Thyroid gland (tissue), 4 donors: ENCODE results near the gene ALOX5.

Experiments
- CTCF ChIP-seq, 6 experiments: fragments of 200-600 bp in 3 of 6; fragments of 450-650 bp in 3 of 6; sonication (generic) in 3 of 6; IDR thresholded peaks; one replicate each; pipeline ENCODE4 v1.5.1; 2016 to 2019; ENCODE audit warnings: antibody characterized with exemption in 6 of 6, mild to moderate bottlenecking in 2 of 6, inconsistent platforms in 1 of 6, moderate library complexity in 1 of 6
- POLR2A ChIP-seq, 2 donors: fragments of 450-650 bp; IDR thresholded peaks; one replicate each; pipeline ENCODE4 v1.6.1; 2017; ENCODE audit warnings: antibody characterized with exemption in 2 of 2, mild to moderate bottlenecking in 2 of 2, moderate library complexity in 1 of 2

- TF ChIP-seq CTCF (IDR thresholded peaks at IDR 0.05): no peak
- no peak for TF ChIP-seq POLR2A (IDR thresholded peaks at IDR 0.05)
Measured at GRCh38 chr10:45456233-45456632, 82.2 kb downstream of the ALOX5 start.
